Right lung (tissue), 10 donors: ENCODE measurements around the gene SLC35A4. TPM values are rescaled to one million over a fixed set of nuclear protein-coding genes. Genes with fewer than 3 reads are reported as not detected.

Experiments used
- DNase-seq, 2 donors: peaks; one replicate each; pipeline ENCODE4 v3.0.0-alpha.2; 2013
- long read RNA-seq, 8 donors: transcript quantifications; one replicate each; lab custom pipeline, GENCODE V29; 2026
- polyA plus RNA-seq, 5 donors: library from polyadenylated mRNA; unstranded; fragments of 120-200 nt; gene quantifications; one replicate each; pipeline versions ENCODE4 v1.2.1 to v1.2.3, GENCODE V29; 2013; ENCODE audit warnings: inconsistent platforms in 1 of 5, low replicate concordance in 1 of 5; ENCODE audit not compliant: insufficient read length in 5 of 5, insufficient read depth in 1 of 5

The SLC35A4 gene, protein sequence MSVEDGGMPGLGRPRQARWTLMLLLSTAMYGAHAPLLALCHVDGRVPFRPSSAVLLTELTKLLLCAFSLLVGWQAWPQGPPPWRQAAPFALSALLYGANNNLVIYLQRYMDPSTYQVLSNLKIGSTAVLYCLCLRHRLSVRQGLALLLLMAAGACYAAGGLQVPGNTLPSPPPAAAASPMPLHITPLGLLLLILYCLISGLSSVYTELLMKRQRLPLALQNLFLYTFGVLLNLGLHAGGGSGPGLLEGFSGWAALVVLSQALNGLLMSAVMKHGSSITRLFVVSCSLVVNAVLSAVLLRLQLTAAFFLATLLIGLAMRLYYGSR
- 10 to 100 TPM; 68.2 to 81.1 (median 71.0) TPM for polyA plus RNA-seq
- long read RNA-seq, donor 1, transcript SLC35A4-201 (3 exons, 3,041 nt), result major isoform, 22 of 81 reads
- long read RNA-seq, donor 1, partial matches to known transcripts, result 55 of 81 reads
- long read RNA-seq, donor 1, other reads (novel, unspliced or antisense), result 0 of 81 reads
- long read RNA-seq, donor 2, transcript SLC35A4-201 (3 exons, 3,041 nt), result major isoform, 9 of 10 reads
- long read RNA-seq, donor 2, partial matches to known transcripts, result 0 of 10 reads
- long read RNA-seq, donor 2, other reads (novel, unspliced or antisense), result 0 of 10 reads
- long read RNA-seq, donor 3, transcript SLC35A4-201 (3 exons, 3,041 nt), result major isoform, 9 of 11 reads
- long read RNA-seq, donor 3, partial matches to known transcripts, result 0 of 11 reads
- long read RNA-seq, donor 3, other reads (novel, unspliced or antisense), result 0 of 11 reads
- long read RNA-seq, donor 4, transcript SLC35A4-201 (3 exons, 3,041 nt), result major isoform, 15 of 19 reads
- long read RNA-seq, donor 4, partial matches to known transcripts, result 0 of 19 reads
- long read RNA-seq, donor 4, other reads (novel, unspliced or antisense), result 0 of 19 reads
- long read RNA-seq, donor 5, transcript SLC35A4-201 (3 exons, 3,041 nt), result major isoform, 35 of 39 reads
- long read RNA-seq, donor 5, partial matches to known transcripts, result 0 of 39 reads
- long read RNA-seq, donor 5, other reads (novel, unspliced or antisense), result 0 of 39 reads
- long read RNA-seq, donor 6, transcript SLC35A4-202 (2 exons, 3,617 nt), result minor isoform, 6 of 33 reads
- long read RNA-seq, donor 6, transcript SLC35A4-201 (3 exons, 3,041 nt), result major isoform, 27 of 33 reads
- long read RNA-seq, donor 6, partial matches to known transcripts, result 0 of 33 reads
- long read RNA-seq, donor 6, other reads (novel, unspliced or antisense), result 0 of 33 reads
- long read RNA-seq, donor 7, transcript SLC35A4-201 (3 exons, 3,041 nt), result major isoform, 34 of 38 reads
- long read RNA-seq, donor 7, partial matches to known transcripts, result 0 of 38 reads
- long read RNA-seq, donor 7, other reads (novel, unspliced or antisense), result 0 of 38 reads
- long read RNA-seq, donor 8, transcript SLC35A4-201 (3 exons, 3,041 nt), result major isoform, 6 of 16 reads
- long read RNA-seq, donor 8, partial matches to known transcripts, result 8 of 16 reads
- long read RNA-seq, donor 8, other reads (novel, unspliced or antisense), result 0 of 16 reads

DNA sequence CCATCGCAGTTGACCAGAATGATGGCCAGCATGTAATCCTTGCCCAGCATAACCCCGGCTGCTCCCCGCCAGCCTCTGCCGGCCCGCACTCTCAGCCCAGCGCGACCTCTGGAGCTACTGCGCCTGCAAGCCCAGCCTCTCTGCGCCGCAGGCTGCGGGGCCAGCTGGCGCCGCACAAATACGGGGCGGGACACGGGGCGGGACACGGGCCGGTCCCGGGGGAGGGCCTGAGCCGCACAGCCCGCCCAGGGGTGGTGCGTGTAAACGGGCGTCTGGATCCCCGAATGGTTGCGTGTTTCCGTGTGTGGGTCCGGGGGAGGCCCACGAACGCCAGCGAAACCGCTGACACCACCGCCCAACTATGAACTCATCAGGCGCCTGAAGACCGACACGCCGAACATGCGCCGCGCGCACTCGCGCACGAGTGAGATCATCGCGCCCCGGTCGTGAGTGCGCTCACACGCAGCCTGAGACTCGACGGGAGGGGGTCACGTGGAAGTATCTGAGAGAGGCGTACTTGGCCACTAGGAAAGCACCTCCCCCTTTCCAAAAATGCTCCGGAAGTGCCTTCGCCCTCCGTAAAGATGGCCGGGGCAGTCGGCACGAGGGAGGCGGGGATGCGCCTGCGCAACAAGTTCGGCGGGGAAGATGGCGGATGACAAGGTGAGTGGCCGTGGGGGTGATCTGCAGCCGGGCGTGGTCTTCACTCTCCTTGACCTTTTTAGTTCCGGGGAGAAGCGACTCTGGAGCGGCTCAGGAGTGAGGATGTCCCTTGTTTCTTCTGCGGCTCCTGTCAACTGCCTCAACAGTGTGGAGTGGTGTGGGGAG is at the start of gene SLC35A4, which contains the start of gene APBB3:
Gene SLC35A4, plus strand, starts transcription at position 633 of the 828 bp plus-strand sequence. CDS start 2,342 bp downstream, outside the sequence.
Gene APBB3, minus strand, starts transcription at position 403 of the 828 bp plus-strand sequence. Its CDS starts 353 bp downstream, at position 50.
- DNase-seq, result peak; percentile 97 to 98

- no peak for DNase-seq
These were observed 40.6 kb upstream of the SLC35A4 start for GRCh38 chr5:140524003-140524402.

DNA sequence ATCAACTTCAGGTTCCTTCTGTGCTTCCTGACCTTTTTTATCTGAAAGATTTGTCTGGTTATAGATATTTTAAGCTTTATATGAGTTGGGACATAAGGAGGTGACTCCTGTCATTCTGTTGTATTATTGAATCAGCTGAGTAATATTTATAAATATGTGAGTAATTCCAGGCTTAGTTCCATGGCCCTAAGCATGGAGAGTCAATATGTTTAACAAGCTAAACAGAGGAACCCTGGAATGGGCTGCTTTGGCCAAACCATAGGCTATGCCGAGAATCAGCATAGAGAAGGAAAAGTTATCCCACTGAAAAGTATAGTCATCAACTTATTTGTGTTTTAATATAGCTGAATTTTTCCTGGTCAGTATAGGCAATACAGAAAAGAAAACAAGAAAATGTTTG is 24.4 kb upstream of the SLC35A4 start:
- DNase-seq, result no peak

DNA sequence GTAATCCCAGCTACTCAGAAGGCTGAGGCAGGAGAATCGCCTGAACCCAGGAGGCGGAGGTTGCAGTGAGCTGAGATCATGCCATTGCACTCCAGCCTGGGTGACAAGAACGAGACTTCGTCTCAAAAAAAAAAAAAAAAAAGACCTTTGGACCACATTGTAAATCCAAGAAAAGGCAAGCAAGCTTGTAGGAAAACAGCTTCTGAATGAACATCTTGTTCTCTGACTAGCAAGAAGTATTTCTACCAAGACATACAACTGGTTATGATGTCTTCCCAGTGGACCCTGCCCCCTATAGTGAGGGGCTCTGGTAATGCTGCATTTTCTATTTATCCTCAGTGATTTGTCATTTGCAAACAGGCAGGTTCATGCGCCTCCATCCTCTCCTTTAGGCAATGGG is 21.7 kb upstream of the SLC35A4 start:
- DNase-seq, result no peak

DNA sequence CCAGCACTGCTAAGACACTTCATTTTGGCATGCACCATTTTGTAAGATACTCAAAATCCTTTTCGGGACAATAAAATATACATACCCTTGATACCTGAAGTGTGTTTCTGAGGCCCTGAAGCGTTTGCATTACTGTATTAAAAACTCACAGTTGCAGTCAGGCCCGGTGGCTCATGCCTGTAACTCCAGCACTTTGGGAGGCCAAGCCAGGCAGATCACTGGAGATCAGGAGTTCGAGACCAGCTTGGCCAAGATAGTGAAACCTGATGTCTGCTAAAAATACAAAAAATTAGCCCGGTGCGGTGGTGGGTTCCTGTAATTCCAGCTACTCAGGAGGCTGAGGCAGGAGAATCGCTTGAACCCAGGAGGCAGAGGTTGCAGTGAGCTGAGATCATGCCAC is 19.6 kb upstream of the SLC35A4 start:
- DNase-seq, result no peak

DNA sequence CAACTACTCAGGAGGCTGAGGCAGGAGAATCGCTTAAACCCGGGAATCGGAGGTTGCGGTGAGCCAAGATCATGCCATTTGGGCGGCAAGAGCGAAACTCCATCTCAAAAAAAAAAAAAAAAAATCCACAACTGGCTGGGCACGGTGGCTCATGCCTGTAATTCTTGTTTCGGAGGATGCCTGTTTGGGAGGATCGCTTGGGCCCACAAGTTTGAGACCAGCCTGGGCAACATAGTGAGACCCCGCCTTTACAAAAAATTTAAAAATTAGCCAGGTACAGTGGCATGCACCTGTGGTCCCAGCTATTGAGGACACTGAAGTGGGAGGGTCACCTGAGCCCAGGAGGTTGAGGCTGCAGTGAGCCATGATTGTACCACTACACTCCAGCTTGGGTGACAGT is 19.0 kb upstream of the SLC35A4 start:
- DNase-seq, result no peak

DNA sequence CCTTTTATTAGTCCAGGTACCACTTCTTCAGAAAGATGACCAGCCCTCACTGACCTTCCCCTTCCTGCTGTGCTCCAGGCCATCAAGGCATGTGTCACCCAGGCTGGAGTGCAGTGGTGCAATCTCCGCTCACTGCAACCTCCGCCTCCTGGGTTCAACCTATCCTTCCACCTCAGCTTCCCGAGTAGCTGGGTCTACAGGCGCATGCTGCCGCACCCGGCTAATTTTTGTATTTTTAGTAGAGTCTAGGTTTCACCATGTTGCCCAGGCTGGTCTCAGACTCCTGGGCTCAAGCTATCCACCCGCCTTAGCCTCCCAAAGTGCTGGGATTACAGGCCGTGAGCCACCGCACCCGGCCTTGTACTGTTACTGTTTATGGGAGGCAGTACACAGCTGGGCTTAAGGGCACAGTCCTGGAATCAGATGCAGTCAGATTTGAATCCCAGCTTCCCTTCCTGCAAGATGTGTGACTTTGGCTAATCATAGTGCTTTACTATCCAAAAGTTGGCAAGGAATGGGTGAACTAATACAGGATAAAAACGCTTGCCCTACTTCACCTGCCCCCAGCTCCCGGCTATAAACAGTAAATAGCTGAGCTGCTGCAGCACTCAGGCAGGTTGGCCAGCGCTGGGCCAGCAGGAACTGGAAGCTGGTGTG is 17.6 kb upstream of the SLC35A4 start:
- DNase-seq, result no peak

DNA sequence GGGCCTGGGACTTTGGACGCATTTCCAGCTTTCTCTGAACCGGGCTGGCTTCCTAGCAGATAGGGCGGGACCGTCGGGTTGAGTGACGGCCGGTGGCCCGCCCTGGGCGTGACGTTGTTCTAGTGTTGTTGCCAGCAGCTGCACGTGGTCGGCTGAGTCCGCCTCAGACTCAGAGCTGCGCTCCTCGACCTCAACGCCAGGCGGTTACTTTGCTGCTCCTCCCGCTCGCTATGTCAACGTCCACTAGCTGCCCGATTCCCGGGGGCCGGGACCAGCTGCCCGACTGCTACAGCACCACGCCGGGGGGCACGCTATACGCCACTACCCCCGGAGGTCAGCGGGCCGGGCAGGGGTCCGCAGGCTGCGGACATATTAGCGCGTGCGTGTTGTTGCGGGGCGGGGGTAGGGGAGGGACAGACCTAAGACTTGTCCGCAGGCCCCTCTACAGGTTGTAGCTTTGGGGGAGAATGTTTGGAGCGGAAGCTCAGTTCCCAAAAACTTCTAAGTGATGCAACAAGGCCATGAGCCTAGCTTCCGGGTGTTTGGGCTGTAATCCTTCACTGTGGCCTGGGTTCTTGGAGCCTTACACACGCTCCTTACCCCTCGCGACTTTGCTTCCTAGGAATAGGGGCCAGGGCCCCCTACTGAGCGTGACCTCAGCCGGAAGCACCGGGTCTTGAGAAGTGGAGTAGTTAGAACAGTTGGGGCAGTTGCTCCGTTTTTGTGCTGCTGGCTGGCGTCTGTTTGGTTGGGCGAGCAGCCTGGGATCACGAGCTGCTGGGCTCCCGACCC is 16.9 kb upstream of the SLC35A4 start, which contains the start of gene EIF4EBP3:
Gene EIF4EBP3, plus strand, starts transcription at position 155 of the 792 bp plus-strand sequence. Its CDS starts 76 bp downstream, at position 231.
- DNase-seq, result peak; percentile 97 to 98

DNA sequence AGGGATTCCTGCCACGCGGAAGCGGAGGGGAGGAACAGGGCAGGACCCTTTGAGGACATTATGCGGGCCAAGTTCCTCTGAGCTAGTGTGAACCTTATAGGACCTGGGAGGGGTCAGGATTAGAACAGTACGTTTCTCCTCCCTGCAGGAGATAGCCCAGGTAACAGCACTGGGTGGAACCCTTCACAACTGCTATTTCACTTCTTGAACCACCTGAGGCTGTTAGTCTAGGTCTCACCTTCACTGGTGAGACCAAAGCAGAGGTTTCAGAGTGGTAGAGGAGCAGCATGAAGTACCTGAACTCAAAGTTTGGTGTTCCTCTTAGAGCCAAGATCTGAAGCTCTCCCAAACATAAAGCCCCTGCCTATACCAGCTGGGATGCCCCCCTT is 16.3 kb upstream of the SLC35A4 start:
- no peak for DNase-seq

- no peak for DNase-seq
These were observed 15.8 kb upstream of the SLC35A4 start for GRCh38 chr5:140548791-140549190.

DNA sequence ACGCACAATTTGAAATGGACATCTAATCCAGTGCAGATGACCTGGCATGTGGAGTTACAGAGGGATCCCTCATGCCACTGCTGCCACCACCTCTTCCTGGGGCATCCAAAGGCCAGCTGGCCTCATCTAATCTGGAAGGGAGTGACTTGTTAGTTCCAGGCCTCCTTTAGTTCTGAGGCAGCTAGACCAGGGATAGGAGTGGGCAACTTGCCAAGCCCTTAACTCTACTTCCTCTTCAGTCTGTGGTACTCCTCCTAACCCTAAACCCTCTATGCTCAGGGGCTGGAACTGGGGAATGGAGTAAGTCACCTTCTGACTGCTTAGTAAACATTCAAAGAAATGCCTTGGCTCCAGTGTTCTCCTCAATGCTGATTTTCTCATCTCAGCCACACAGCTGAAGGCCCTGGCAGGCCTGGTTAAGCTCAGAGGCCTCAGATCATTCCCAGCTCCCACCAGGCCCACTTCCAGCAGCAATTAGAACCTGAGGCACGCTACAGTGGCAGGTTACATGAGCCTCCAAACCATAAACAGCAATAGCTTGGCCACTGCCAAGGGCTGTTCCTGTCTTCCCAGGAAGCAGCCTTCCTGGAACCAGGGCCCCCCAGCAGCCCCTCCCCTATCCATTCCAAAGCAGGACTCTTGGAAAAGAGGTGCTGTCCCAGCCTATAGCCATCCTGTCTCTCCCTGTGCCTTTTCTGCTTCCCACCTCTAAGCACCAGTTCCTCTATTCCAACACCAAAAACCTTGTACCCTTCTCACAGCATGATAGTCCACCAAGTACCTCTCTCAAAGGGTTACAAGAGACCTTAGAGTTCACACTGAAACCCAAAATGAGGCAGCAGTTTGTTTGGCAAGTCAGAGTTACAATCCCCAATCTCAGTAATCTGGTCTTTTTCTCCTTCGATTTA is 15.1 kb upstream of the SLC35A4 start:
- no peak for DNase-seq

DNA sequence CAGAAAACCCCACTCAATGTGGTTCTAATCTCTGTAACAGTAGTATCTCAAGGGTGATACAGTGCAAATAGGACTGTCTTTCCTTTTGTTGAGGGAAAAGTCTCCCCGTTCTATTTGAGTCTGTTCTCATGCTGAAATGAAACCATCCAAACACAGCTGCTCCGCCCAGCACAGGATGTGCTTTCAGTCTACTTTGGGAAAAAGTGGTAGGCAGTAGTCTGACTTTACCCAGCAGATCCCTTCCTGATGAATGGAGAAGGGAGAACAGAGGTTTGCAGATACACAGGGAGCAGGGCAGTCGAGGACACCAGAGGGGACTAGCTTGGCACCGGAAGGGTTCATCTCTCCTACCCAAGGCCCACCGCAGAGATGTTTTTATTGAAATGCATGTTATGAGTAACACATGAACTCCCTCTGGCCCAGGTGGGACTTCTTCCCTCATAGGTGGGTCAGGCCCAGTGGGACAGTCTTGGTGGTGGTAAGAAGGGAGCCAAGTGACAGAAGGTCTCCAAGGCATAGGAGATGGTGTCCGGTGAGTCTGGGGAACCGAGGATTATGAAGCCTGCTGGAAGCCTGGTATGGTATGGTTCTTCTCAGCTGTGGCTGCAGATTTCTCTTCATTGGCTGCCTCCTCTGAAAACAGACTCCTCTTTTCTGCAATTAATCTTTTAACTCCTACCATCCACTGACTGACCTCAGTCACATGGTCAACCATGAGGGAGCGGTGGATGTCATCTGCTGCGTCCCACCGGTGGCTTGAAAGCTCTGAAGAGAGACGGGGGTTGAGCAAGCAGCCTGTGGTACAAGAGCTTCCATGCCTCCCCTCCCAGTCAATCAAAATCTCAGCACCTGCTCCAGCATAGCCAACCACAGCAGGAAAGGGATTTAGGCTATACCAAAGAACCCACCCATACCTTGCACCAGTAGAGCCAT is 14.2 kb upstream of the SLC35A4 start:
- DNase-seq, result no peak

GRCh38 chr5:140551872-140552271 is 12.8 kb upstream of the SLC35A4 start:
- no peak for DNase-seq

- no peak for DNase-seq
These were observed 11.0 kb upstream of the SLC35A4 start for GRCh38 chr5:140553657-140554056.

DNA sequence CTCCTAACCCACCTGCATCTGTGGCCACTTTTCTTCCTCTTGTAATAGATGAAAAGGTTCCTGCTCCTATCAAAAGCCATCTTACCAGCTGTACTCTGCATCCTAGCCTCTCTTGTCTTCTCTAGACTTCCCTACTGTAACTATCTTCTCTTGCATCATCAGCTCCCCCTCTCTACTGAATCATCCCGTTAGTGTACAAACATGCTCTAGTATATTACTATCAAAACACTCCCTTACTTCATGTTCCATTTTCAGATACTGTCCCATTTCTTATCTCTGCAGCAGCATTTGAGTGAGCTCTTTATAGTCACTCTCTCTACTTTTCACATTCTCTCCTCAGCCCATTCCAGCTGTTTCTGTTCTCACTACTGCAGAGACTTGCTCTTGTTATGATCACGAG is 10.2 kb upstream of the SLC35A4 start:
- DNase-seq, result no peak

DNA sequence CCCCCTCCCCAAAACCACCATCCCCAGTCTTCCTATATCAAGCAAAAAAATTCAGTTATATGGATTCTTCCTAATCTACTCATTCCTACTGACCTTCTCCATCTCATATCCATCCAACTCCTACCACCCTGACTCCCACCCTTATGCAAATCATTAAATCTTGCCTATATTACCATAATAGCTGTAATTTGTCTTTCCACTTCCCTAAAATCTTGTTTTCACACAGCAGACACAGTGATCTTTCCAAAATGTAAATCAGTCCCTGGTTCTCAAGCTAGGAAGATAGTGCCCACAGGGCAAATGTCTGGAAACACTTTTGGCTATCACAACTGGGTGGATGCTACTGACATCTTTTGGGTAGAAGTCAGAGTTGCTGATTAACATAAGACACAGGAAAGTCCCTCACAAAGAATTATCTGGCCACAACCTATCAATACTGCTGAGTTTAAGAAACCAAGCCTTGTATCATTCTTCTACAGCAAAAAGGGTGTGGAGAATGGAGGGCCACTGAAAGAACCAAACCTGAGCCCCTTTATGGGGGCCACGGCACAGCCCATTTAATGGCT is 8.8 kb upstream of the SLC35A4 start:
- no peak for DNase-seq
